GM10266 (cell line): ENCODE data around the gene HID1.

ENCODE experiments used
- DNase-seq: peaks from one replicate; pipeline ENCODE4 v3.0.0; 2012; ENCODE audit errors: extremely low spot score
- TF ChIP-seq, protein P1 (sequence below): IDR thresholded peaks from 2 replicates; pipeline ENCODE4 v1.5.1; 2012; ENCODE audit warnings: mild to moderate bottlenecking, low read depth; ENCODE audit not compliant: control insufficient read depth, insufficient read depth; ENCODE audit errors: missing control alignments

The HID1 gene

DNA sequence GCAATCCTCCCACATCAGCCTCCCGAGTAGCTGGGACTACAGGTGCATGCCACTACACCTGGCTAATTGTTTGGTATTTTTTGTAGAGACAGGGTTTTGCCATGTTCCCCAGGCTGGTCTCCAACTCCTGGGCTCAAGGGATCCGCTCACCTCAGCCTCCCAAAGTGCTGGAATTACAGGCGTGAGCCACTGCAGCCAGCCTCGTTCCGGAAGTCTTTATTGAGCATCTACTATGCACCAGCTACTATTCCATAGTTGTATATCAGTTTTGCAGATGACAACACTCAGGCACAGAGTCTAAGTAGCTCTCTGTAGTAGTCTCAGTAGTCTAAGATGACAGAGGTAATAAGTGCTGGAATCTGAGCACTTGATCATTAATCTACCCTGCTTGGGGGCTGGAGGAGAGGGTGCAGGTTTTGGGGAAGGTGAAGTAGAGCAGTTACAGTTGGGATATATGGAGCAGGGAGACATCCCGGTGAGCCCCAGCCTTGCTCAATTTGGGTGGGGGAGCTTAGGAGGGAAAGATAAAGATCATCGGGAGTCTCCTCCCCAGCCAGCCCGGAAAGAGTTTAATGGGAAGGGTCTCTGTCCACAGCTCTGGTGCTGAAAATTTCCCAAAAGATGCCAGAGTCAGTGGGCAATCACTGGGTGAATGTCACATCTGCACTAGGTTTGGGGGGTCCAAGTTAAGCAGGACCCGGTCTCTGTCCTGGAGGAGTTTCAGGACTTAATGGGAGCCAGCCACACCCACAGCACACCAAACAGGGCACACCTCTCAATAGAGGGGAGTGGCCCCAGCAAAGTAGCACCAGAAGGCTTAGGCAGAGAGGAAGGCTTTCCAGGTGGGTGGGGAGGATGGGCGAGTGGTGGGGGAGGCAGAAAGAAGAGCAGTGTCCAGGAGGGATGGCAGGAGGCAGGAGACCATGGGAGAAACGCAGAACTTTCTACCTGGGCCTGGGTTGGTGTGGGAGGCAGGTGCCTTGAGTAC is 35.2 kb downstream of the HID1 start:
- no peak for DNase-seq
- TF ChIP-seq, protein P1, sequence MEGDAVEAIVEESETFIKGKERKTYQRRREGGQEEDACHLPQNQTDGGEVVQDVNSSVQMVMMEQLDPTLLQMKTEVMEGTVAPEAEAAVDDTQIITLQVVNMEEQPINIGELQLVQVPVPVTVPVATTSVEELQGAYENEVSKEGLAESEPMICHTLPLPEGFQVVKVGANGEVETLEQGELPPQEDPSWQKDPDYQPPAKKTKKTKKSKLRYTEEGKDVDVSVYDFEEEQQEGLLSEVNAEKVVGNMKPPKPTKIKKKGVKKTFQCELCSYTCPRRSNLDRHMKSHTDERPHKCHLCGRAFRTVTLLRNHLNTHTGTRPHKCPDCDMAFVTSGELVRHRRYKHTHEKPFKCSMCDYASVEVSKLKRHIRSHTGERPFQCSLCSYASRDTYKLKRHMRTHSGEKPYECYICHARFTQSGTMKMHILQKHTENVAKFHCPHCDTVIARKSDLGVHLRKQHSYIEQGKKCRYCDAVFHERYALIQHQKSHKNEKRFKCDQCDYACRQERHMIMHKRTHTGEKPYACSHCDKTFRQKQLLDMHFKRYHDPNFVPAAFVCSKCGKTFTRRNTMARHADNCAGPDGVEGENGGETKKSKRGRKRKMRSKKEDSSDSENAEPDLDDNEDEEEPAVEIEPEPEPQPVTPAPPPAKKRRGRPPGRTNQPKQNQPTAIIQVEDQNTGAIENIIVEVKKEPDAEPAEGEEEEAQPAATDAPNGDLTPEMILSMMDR: no peak

DNA sequence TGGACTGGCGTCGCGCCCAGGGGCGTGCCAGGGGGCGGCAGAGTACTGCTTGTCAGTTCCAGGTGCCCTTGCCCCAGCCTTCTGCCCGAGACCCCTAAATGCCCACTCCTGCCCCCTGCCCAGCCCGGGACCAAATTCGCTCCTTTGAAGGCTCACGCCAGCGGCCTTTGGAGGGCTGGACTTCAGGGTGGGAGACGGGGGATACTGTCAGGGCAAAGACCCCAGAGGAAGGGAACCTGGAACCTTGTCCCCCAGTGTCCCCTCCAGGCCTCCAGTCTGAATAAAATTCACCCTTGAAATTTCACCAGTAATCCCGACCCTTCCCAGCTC is 36.1 kb downstream of the HID1 start:
- TF ChIP-seq, protein P1: no peak
- no peak for DNase-seq

DNA sequence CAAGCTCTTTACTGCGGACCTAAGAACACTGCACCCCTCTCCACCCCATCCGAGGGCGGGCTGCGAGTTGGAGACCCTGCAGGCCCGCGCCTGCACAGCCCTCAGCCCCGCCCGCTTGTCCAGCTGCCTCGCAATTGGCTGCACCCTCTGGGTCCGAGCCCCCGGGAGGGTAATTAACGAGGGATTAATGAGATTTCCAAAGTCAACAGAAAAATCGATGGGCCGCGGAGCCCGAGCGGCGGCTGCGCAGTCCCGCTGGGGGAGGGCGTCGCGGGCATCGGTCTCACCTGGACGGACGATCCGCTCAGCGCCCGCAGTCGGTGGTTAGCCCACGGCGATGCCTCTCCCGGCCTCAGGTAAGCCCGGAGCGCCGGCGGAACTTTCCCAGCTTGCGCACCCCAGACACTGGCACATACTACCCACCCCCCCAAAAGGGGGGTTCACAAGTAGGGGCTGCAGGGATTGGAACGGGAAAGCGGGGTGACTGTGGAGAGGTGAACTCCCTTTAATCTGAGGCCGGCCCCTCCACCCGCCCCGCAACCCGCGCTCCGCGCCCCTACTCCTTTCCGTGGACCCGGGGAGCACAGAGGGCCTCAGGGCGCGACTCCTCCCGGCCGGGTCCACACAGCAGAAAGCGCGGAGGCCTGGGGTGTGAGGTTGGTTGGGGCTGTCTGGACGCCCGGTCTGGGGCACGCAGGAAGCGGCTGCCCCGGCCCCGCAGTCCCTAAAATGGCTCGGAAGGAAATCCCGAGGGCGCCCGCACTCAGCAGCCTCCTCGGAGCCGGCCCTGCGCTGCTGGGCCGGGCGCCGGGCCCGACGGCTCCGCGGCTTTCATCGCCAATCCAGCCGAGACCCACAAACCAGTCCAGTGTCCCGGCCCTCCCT is 36.7 kb downstream of the HID1 start, which contains the start of gene OTOP3:
TSS of gene OTOP3 (plus strand) at position 314 of the 885 bp plus-strand sequence. CDS start at position 338, 24 bp downstream.
- DNase-seq: no peak
- TF ChIP-seq, protein P1: no peak

- TF ChIP-seq, protein P1: no peak
- no peak for DNase-seq
Measured at GRCh38 chr17:74935048-74935447, 37.5 kb downstream of the HID1 start.

DNA sequence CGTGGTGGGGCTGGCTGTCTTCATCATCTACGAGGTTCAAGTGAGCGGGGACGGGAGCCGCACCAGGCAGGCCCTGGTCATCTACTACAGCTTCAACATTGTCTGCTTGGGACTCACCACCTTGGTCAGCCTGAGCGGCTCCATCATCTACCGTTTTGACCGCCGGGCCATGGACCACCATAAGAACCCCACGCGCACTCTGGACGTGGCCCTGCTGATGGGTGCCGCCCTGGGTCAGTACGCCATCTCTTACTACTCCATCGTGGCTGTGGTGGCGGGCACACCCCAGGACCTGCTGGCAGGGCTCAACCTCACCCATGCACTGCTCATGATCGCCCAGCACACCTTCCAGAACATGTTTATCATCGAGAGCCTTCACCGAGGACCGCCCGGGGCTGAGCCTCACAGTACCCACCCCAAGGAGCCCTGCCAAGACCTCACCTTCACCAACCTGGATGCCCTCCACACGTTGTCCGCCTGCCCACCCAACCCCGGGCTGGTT is 42.0 kb downstream of the HID1 start:
- TF ChIP-seq, protein P1: no peak

GRCh38 chr17:74928786-74929185 is 43.8 kb downstream of the HID1 start:
- DNase-seq: no peak
- TF ChIP-seq, protein P1: no peak

More for the DNA sequence above, 42.0 kb downstream of the HID1 start:
- DNase-seq: no peak
